Lung (tissue), 12 donors: ENCODE results near the gene AHCYL2. TPM values are rescaled to one million over a fixed set of nuclear protein-coding genes. Genes with fewer than 3 reads are reported as not detected.

Experiments
- ATAC-seq: fragments of 200-7000 bp; cut with Tn5 transposase; one replicate; pipeline ENCODE4 v1.9.1; 2020; ENCODE audit warnings: moderate number of reproducible peaks; ENCODE audit not compliant: insufficient read depth, low FRiP score
- DNase-seq, 3 donors: peaks; one replicate each; pipeline ENCODE4 v3.0.0-alpha.2; 2013 to 2017
- H3K27ac ChIP-seq, 2 donors: one replicate each; pipeline ENCODE4 v1.5.1; 2013; ENCODE audit warnings: mild to moderate bottlenecking in 2 of 2, moderate library complexity in 2 of 2, control low read depth in 1 of 2, inconsistent platforms in 1 of 2, low read depth in 1 of 2, low read length in 1 of 2
- H3K27me3 ChIP-seq, 3 donors: one replicate each; pipeline ENCODE4 v1.5.1; 2013; ENCODE audit warnings: low read length in 2 of 3; ENCODE audit not compliant: control insufficient read depth in 3 of 3, insufficient read depth in 3 of 3
- H3K36me3 ChIP-seq, 4 donors: one replicate each; pipeline ENCODE4 v1.5.1; 2013; ENCODE audit warnings: low read length in 4 of 4, mild to moderate bottlenecking in 1 of 4, moderate library complexity in 1 of 4; ENCODE audit not compliant: control insufficient read depth in 4 of 4, insufficient read depth in 4 of 4
- H3K4me1 ChIP-seq, 5 donors: one replicate each; pipeline ENCODE4 v1.5.1; 2013; ENCODE audit warnings: low read length in 5 of 5, mild to moderate bottlenecking in 2 of 5, moderate library complexity in 1 of 5; ENCODE audit not compliant: control insufficient read depth in 5 of 5, insufficient read depth in 5 of 5
- H3K4me3 ChIP-seq: one replicate; pipeline ENCODE4 v1.5.1; 2013; ENCODE audit warnings: mild to moderate bottlenecking, control low read depth, moderate library complexity
- H3K9ac ChIP-seq, 2 donors: one replicate each; pipeline ENCODE4 v1.5.1; 2013; ENCODE audit warnings: low read length in 2 of 2, control low read depth in 1 of 2; ENCODE audit not compliant: insufficient read depth in 1 of 2
- H3K9me3 ChIP-seq, 4 donors: one replicate each; pipeline ENCODE4 v1.5.1; 2013; ENCODE audit warnings: low read length in 3 of 4, mild to moderate bottlenecking in 1 of 4, moderate library complexity in 1 of 4; ENCODE audit not compliant: control insufficient read depth in 4 of 4, insufficient read depth in 3 of 4
- WGBS, 2 donors: extraction: QIAGEN DNeasy Blood & Tissue Kit; methylation state at CpG; one replicate each; pipeline ENCODE4 v1.1.7; 2013; 5-methylcytosine and 5-hydroxymethylcytosine counted together
- polyA plus RNA-seq, 2 donors: library from polyadenylated mRNA; stranded (reverse); fragments of 200-250 nt; gene quantifications; one replicate each; pipeline ENCODE4 v1.2.1, GENCODE V29; 2013
- total RNA-seq, 2 donors: library from RNA; depleted of rRNA in 1 of 2; stranded (reverse); fragments of >200 nt in 1 of 2; gene quantifications; one replicate each; pipeline ENCODE4 v1.2.1, GENCODE V29; 2014 to 2021
- TF ChIP-seq, protein P1 (sequence below): IDR thresholded peaks from 2 replicates; pipeline ENCODE4 v1.5.1; 2012; ENCODE audit warnings: mild to moderate bottlenecking; ENCODE audit errors: control extremely low read depth, extremely low read depth
- donor health status: control.
- donor health status: control.
- donor health status: Bipolar disorder and iron deficiency.
- donor health status: healthy.
- donor health status: DM: yes; HTN: yes; CAD: no.

AHCYL2 gene
- total and polyA plus RNA-seq, 4 donors = 16.3 to 172 (median 93.8) TPM

GRCh38 chr7:129278688-129279087, 53.9 kb downstream of the AHCYL2 start:
- peaks cover 0 to 4% (median 2%) of the 10 kb centered on the region in 4 donors for H3K36me3 ChIP-seq
- 94 to 97% methylated on average over 2 of the region's 2 CpGs for WGBS, 2 donors
- no peak for DNase-seq

DNA sequence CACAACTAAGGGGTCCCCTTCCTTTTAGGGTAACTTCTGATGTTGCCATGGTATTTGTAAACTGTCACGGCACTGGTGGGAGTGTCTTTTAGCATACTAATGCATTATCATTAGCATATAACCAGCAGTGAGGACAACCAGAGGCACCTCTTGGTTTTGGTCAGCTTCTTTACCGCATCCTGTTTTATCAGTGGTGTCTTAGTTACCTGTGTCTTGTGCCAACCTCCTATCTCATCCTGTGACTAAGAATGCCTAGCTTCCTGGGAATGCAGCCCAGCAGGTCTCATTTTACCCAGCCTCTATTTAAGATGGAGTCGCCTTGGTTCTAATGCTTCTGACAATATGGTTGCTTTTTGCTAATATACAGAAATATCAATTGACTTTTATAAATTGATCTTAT, 54.9 kb downstream of the AHCYL2 start:
- no peak for ATAC-seq
- DNase-seq = no peak
- H3K4me3 ChIP-seq = no peak overlapping the region
- H3K4me1 ChIP-seq = no peaks in the 10 kb centered on the region
- 91 to 96% methylated on average over 3 of the region's 3 CpGs for WGBS, 2 donors
- H3K36me3 ChIP-seq = no peaks in the 10 kb centered on the region
- TF ChIP-seq, protein P1, sequence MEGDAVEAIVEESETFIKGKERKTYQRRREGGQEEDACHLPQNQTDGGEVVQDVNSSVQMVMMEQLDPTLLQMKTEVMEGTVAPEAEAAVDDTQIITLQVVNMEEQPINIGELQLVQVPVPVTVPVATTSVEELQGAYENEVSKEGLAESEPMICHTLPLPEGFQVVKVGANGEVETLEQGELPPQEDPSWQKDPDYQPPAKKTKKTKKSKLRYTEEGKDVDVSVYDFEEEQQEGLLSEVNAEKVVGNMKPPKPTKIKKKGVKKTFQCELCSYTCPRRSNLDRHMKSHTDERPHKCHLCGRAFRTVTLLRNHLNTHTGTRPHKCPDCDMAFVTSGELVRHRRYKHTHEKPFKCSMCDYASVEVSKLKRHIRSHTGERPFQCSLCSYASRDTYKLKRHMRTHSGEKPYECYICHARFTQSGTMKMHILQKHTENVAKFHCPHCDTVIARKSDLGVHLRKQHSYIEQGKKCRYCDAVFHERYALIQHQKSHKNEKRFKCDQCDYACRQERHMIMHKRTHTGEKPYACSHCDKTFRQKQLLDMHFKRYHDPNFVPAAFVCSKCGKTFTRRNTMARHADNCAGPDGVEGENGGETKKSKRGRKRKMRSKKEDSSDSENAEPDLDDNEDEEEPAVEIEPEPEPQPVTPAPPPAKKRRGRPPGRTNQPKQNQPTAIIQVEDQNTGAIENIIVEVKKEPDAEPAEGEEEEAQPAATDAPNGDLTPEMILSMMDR = no peak
- no peak overlapping the region for H3K9ac ChIP-seq
- H3K27me3 ChIP-seq = no peaks in the 10 kb centered on the region
- H3K27ac ChIP-seq = no peak overlapping the region
- no peaks in the 10 kb centered on the region for H3K9me3 ChIP-seq

More at GRCh38 chr7:129278688-129279087, 53.9 kb downstream of the AHCYL2 start:
- Histone ChIP-seq H3K27ac (no peak overlapping the region), H3K4me1 (no peaks in the 10 kb centered on the region), H3K9ac (no peak overlapping the region), H3K27me3 (no peaks in the 10 kb centered on the region), H3K9me3 (peaks cover 0 to 4% (median 0%) of the 10 kb centered on the region in 4 donors), H3K4me3 (no peak overlapping the region)
- TF ChIP-seq, protein P1 = no peak
- no peak for ATAC-seq

GRCh38 chr7:129281163-129281562, 56.3 kb downstream of the AHCYL2 start:
- no peak for DNase-seq

DNA sequence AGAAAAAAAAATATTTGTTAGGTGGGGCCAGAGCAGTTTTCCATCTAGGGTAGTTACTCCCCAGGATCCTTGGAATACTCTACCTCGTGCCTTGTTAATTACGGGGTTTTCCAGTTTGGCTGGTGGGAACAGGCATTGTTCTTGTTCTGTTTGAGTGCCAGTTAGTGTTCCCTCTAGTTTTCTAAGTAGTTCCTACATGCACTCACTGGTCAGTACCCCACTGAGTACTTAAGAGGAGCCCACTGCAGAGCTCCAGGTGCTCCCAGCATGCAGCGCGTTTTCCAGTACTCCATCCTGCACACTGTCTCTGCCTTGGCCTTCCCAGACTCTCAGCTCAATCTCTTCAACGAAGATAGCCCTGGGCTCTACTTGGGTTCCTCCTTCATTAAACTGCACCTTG, 58.0 kb downstream of the AHCYL2 start:
- Histone ChIP-seq H3K9ac (no peak overlapping the region), H3K4me1 (no peaks in the 10 kb centered on the region), H3K27me3 (no peaks in the 10 kb centered on the region), H3K27ac (no peak overlapping the region), H3K4me3 (no peak overlapping the region), H3K36me3 (no peaks in the 10 kb centered on the region), H3K9me3 (no peaks in the 10 kb centered on the region)
- TF ChIP-seq, protein P1 = no peak
- WGBS, 2 donors = 92 to 97% methylated on average over 5 of the region's 5 CpGs
- DNase-seq (no peak), ATAC-seq (no peak)

More at GRCh38 chr7:129281163-129281562, 56.3 kb downstream of the AHCYL2 start:
- Histone ChIP-seq H3K27me3 (no peaks in the 10 kb centered on the region), H3K4me1 (no peaks in the 10 kb centered on the region), H3K9me3 (no peaks in the 10 kb centered on the region), H3K9ac (no peak overlapping the region), H3K36me3 (no peaks in the 10 kb centered on the region), H3K27ac (no peak overlapping the region), H3K4me3 (no peak overlapping the region)
- TF ChIP-seq, protein P1 = no peak
- no peak for ATAC-seq
- 94 to 95% methylated on average over 1 of the region's 1 CpG for WGBS, 2 donors
